ENCODE results near the gene DLK1. TPM values are rescaled to one million over a fixed set of nuclear protein-coding genes. Genes with fewer than 3 reads are reported as not detected.

The DLK1 gene
- total RNA-seq, 1 experiment from 2014 or later: 3.3 TPM

- Mint-ChIP-seq H3K4me1 (no peaks in the 10 kb centered on the region), H3K9me3 (peaks cover 12% of the 10 kb centered on the region), H3K27ac (no peak overlapping the region), H3K27me3 (ENCODE audit: low read depth) (no peaks in the 10 kb centered on the region), H3K4me3 (no peak overlapping the region), H3K36me3 (no peaks in the 10 kb centered on the region)
- TF ChIP-seq HMGA2 (CRISPR knock-in tag; IDR thresholded peaks at IDR 0.05) (no peak), ZNF121 (CRISPR knock-in tag; IDR thresholded peaks at IDR 0.05) (no peak), CBFB (CRISPR knock-in tag; IDR thresholded peaks at IDR 0.05; ENCODE audit: low read depth) (no peak), ZNF425 (CRISPR knock-in tag; conservative IDR thresholded peaks at IDR 0.05) (no peak), E2F5 (CRISPR knock-in tag; IDR thresholded peaks at IDR 0.05) (no peak), ZNF671 (CRISPR knock-in tag; IDR thresholded peaks at IDR 0.05) (no peak), JAZF1 (CRISPR knock-in tag; IDR thresholded peaks at IDR 0.05) (no peak), MYBL2 (CRISPR knock-in tag; IDR thresholded peaks at IDR 0.05) (no peak), E2F4 (CRISPR knock-in tag; IDR thresholded peaks at IDR 0.05; ENCODE audit: borderline replicate concordance, low read depth) (no peak), IRF2 (CRISPR knock-in tag; IDR thresholded peaks at IDR 0.05; ENCODE audit: borderline replicate concordance, low read depth) (no peak), PRDM15 (CRISPR knock-in tag; IDR thresholded peaks at IDR 0.05) (no peak), GRHL2 (CRISPR knock-in tag; IDR thresholded peaks at IDR 0.05; ENCODE audit: insufficient replicate concordance, severe bottlenecking) (no peak), HMGXB4 (CRISPR knock-in tag; IDR thresholded peaks at IDR 0.05) (no peak), CREB1 (CRISPR knock-in tag; IDR thresholded peaks at IDR 0.05) (no peak), ATF6 (CRISPR knock-in tag; IDR thresholded peaks at IDR 0.05) (no peak), TCF7 (CRISPR knock-in tag; IDR thresholded peaks at IDR 0.05; ENCODE audit: low read depth) (no peak), NFATC4 (CRISPR knock-in tag; IDR thresholded peaks at IDR 0.05) (no peak), ERG (CRISPR knock-in tag; IDR thresholded peaks at IDR 0.05) (no peak)
- ATAC-seq: no peak
- no peak for DNase-seq (ENCODE audit: low spot score)
- ChIA-PET POLR2A (no interaction called here), CTCF (no interaction called here)
These were observed 11.6 kb downstream of the DLK1 start for GRCh38 chr14:100738269-100738691.
